Hepatocyte (in vitro differentiated cells): ENCODE data around the gene HRK. TPM values are rescaled to one million over a fixed set of nuclear protein-coding genes. Genes with fewer than 3 reads are reported as not detected.

Experiments
- DNase-seq: peaks from one replicate; pipeline ENCODE4 v3.0.0-alpha.2; 2016; ENCODE audit warnings: low spot score
- H2AFZ ChIP-seq: fragments of 200-600 bp; sonication (generic); 2 replicates; pipeline ENCODE4 v1.6.0; 2016; ENCODE audit warnings: antibody characterized with exemption, mild to moderate bottlenecking
- H3K27ac ChIP-seq: fragments of 200-600 bp; sonication (generic); 2 replicates; pipeline ENCODE4 v1.5.1; 2016; ENCODE audit warnings: mild to moderate bottlenecking
- H3K27me3 ChIP-seq: fragments of 200-600 bp; sonication (generic); 2 replicates; pipeline ENCODE4 v1.6.1; 2016
- H3K36me3 ChIP-seq: fragments of 200-600 bp; sonication (generic); replicated peaks from 2 replicates; pipeline ENCODE4 v1.5.1; 2016; ENCODE audit warnings: low read depth; ENCODE audit not compliant: insufficient read depth
- H3K4me1 ChIP-seq: fragments of 200-600 bp; sonication (generic); 2 replicates; pipeline ENCODE4 v1.5.1; 2016; ENCODE audit warnings: mild to moderate bottlenecking, moderate library complexity; ENCODE audit not compliant: insufficient read depth
- H3K4me2 ChIP-seq: fragments of 200-600 bp; sonication (generic); 2 replicates; pipeline ENCODE4 v1.6.0; 2016
- H3K4me3 ChIP-seq: fragments of 200-600 bp; sonication (generic); 2 replicates; pipeline ENCODE4 v1.5.1; 2016; ENCODE audit warnings: mild to moderate bottlenecking
- H3K79me2 ChIP-seq: fragments of 200-600 bp; sonication (generic); 2 replicates; pipeline ENCODE4 v1.6.0; 2017; ENCODE audit warnings: mild to moderate bottlenecking
- H3K9me2 ChIP-seq: fragments of 200-600 bp; sonication (generic); replicated peaks from 2 replicates; pipeline ENCODE4 v1.6.0; 2017; ENCODE audit warnings: mild to moderate bottlenecking; ENCODE audit not compliant: insufficient read depth
- H3K9me3 ChIP-seq: fragments of 200-600 bp; sonication (generic); 2 replicates; pipeline ENCODE4 v1.5.1; 2016; ENCODE audit warnings: low read depth, mild to moderate bottlenecking
- H4K20me1 ChIP-seq: fragments of 200-600 bp; sonication (generic); 2 replicates; pipeline ENCODE4 v1.6.0; 2016; ENCODE audit warnings: mild to moderate bottlenecking; ENCODE audit not compliant: insufficient read depth, poor library complexity, severe bottlenecking
- EZH2 ChIP-seq: fragments of 200-600 bp; sonication (generic); IDR thresholded peaks from 2 replicates; pipeline ENCODE4 v1.6.1; 2016; ENCODE audit warnings: antibody characterized with exemption, mild to moderate bottlenecking, borderline replicate concordance
- EZH2phosphoT487 ChIP-seq: fragments of 200-600 bp; sonication (generic); IDR thresholded peaks from one replicate; pipeline ENCODE4 v1.6.1; 2018; ENCODE audit warnings: antibody characterized with exemption, mild to moderate bottlenecking, low read depth, moderate library complexity; ENCODE audit not compliant: unreplicated experiment, severe bottlenecking
- WGBS: methylation state at CpG from one replicate; pipeline ENCODE4 v1.1.6; 2016; ENCODE audit warnings: low lambda C conversion rate; ENCODE audit errors: missing lambda C conversion rate; 5-methylcytosine and 5-hydroxymethylcytosine counted together
- polyA plus RNA-seq: library from polyadenylated mRNA; unstranded; fragments of >200 nt; fragmentation: Nextera tagmentation; extraction: Ambion mirVana; gene quantifications from 2 replicates; pipeline ENCODE4 v1.2.1, GENCODE V29; 2016
- total RNA-seq: library from RNA; depleted of rRNA; stranded (reverse); fragments of >200 nt; gene quantifications from 2 replicates; pipeline ENCODE4 v1.2.3, GENCODE V29; 2014
- TF ChIP-seq, protein P1 (sequence below): fragments of 200-600 bp; sonication (generic); IDR thresholded peaks from 2 replicates; pipeline ENCODE4 v1.5.1; 2016; ENCODE audit warnings: antibody characterized with exemption, mild to moderate bottlenecking; ENCODE audit not compliant: poor library complexity

HRK gene
- total and polyA plus RNA-seq, 2 experiments from 2014 or later: 0.18 TPM; not detected in 1

DNA sequence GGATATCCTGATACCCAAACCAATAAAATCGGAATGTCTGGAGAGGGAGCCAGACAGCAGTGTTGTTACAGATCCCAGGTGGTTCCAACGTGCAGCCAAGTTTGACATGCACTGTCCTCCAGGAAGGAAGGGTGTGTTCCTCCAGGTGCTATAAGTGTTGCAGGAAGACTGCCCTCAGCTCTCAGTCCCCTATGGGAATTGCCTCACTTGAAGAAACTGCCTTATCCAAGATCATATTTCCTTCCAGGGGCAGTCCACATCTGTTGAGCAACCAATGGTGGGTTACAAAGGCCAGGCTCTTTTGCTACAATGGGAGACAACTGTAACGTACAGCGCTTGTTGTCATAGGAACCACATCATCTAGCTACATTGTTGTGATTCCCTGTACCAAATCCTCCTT is 16.2 kb upstream of the HRK start:
- Histone ChIP-seq H3K27ac (no peak overlapping the region), H3K4me2 (no peak overlapping the region), H3K9me2 (no peaks in the 10 kb centered on the region), H3K79me2 (no peaks in the 10 kb centered on the region), H3K27me3 (peaks cover 16% of the 10 kb centered on the region), H3K36me3 (no peaks in the 10 kb centered on the region), H3K9me3 (no peaks in the 10 kb centered on the region), H3K4me3 (no peak overlapping the region), H4K20me1 (no peaks in the 10 kb centered on the region), H2AFZ (no peak overlapping the region), H3K4me1 (no peaks in the 10 kb centered on the region)
- TF ChIP-seq, protein P1, sequence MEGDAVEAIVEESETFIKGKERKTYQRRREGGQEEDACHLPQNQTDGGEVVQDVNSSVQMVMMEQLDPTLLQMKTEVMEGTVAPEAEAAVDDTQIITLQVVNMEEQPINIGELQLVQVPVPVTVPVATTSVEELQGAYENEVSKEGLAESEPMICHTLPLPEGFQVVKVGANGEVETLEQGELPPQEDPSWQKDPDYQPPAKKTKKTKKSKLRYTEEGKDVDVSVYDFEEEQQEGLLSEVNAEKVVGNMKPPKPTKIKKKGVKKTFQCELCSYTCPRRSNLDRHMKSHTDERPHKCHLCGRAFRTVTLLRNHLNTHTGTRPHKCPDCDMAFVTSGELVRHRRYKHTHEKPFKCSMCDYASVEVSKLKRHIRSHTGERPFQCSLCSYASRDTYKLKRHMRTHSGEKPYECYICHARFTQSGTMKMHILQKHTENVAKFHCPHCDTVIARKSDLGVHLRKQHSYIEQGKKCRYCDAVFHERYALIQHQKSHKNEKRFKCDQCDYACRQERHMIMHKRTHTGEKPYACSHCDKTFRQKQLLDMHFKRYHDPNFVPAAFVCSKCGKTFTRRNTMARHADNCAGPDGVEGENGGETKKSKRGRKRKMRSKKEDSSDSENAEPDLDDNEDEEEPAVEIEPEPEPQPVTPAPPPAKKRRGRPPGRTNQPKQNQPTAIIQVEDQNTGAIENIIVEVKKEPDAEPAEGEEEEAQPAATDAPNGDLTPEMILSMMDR: no peak
- TF ChIP-seq EZH2phosphoT487 (no peak), EZH2 (no peak)
- WGBS: 95% methylated on average over 4 of the region's 4 CpGs
- DNase-seq: no peak

DNA sequence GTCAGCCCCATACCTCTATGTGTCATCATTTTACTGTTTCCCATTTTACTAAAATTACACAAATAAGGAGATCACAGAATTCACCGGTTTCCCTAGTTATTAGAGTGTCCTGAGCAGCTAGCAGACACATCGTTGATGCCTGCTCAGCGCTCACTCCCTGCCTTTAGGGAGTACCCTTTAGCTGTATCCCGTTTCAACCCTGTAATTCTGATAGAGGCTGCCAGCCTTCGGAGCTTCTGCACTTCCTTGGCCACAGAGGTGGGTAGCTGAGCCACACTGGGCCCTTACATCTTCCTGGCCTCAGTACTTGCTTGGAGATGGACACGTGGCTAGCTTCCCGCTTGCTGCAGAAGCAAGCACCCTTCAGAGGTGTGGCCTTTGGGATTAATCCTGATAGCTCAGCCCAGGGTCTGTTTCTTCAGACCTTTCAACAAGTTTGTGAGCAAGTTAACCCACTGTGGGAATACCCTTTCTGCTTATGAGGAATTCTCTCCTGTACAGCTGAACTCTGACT is 15.2 kb upstream of the HRK start:
- Histone ChIP-seq H2AFZ (no peak overlapping the region), H3K4me2 (no peak overlapping the region), H3K9me3 (no peaks in the 10 kb centered on the region), H3K27ac (no peak overlapping the region), H3K27me3 (peaks cover 16% of the 10 kb centered on the region), H3K9me2 (no peaks in the 10 kb centered on the region), H4K20me1 (no peaks in the 10 kb centered on the region), H3K36me3 (no peaks in the 10 kb centered on the region), H3K4me3 (no peak overlapping the region), H3K79me2 (no peaks in the 10 kb centered on the region), H3K4me1 (no peaks in the 10 kb centered on the region)
- no peak for DNase-seq
- WGBS: 72% methylated on average over 7 of the region's 7 CpGs
- TF ChIP-seq EZH2: no peak
- no peak for TF ChIP-seq EZH2phosphoT487
- TF ChIP-seq, protein P1: no peak

DNA sequence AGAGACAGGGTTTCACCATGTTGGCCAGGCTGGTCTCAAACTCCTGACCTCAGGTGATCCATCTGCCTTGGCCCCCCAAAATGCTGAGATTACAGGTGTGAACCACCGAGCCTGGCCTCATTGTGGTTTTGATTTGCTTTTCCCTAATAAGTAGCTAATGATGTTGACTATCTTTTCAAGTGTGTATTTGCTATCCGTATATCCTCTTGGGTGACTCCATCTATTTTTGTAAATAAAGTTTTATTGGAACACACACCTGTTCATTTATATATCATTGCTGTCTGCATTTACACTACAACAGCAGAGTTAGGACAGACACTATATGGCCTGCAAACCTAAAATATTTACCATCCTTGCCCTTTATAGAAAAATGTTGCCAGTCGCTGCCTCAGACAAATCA is 13.7 kb upstream of the HRK start:
- Histone ChIP-seq H3K27ac (no peak overlapping the region), H3K4me2 (no peak overlapping the region), H3K79me2 (no peaks in the 10 kb centered on the region), H3K27me3 (peaks cover 13% of the 10 kb centered on the region), H3K4me3 (no peak overlapping the region), H3K9me3 (no peaks in the 10 kb centered on the region), H2AFZ (no peak overlapping the region), H3K36me3 (no peaks in the 10 kb centered on the region), H3K9me2 (no peaks in the 10 kb centered on the region), H4K20me1 (no peaks in the 10 kb centered on the region), H3K4me1 (no peaks in the 10 kb centered on the region)
- TF ChIP-seq EZH2phosphoT487: no peak
- no peak for TF ChIP-seq EZH2
- TF ChIP-seq, protein P1: no peak
- DNase-seq: no peak
- 76% methylated on average over 3 of the region's 3 CpGs for WGBS
